PC-9 (cell line): ENCODE results near the gene RRP15.

Experiments
- EZH2 ChIP-seq: fragments of 200-600 bp; sonication (generic); IDR thresholded peaks from 2 replicates; pipeline ENCODE4 v1.8.0; 2017; ENCODE audit warnings: antibody characterized with exemption, low read depth
- TF ChIP-seq, protein P1 (sequence below): fragments of 200-600 bp; sonication (generic); conservative IDR thresholded peaks from 2 replicates; pipeline ENCODE4 v1.6.1; 2017; ENCODE audit warnings: mixed run types, antibody characterized with exemption, mild to moderate bottlenecking, moderate library complexity

DNA sequence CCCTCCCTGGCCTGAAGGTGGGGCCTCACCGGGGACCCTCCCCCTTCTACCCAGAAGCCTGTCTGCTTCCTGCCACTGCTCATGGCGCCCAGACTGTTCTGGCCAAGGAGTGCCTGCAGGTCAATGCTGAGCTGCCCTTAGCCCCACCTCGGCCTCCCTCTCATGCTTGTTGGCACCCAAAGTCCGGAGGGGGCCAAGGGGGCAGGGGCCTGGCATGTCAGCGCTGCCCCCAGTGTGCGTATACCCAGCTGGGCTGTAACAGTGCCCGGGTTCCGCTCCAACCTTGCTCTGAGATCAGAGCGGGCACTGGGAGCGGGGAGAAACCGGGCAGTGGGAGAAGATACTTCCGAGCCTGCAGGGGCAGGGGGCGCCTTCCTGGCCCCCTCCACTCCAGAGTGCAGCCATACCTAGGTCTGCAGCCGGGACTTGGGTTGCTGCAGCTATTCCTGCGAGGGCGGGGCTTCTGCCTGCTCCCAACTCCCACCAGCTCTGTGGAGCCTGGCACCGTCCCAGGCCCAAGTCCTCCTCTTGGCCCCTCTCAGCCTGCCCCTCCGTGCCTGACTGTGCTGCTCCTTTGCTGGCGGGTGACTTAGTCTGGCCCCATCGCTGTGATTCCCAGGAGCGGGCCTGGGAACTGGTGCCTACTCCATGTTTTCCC lies 38.6 kb downstream of the RRP15 start:
- TF ChIP-seq, protein P1, sequence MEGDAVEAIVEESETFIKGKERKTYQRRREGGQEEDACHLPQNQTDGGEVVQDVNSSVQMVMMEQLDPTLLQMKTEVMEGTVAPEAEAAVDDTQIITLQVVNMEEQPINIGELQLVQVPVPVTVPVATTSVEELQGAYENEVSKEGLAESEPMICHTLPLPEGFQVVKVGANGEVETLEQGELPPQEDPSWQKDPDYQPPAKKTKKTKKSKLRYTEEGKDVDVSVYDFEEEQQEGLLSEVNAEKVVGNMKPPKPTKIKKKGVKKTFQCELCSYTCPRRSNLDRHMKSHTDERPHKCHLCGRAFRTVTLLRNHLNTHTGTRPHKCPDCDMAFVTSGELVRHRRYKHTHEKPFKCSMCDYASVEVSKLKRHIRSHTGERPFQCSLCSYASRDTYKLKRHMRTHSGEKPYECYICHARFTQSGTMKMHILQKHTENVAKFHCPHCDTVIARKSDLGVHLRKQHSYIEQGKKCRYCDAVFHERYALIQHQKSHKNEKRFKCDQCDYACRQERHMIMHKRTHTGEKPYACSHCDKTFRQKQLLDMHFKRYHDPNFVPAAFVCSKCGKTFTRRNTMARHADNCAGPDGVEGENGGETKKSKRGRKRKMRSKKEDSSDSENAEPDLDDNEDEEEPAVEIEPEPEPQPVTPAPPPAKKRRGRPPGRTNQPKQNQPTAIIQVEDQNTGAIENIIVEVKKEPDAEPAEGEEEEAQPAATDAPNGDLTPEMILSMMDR = no peak
- TF ChIP-seq EZH2 = no peak
